Suprapubic skin (tissue), 4 donors: ENCODE results near the gene MGP. TPM values are rescaled to one million over a fixed set of nuclear protein-coding genes. Genes with fewer than 3 reads are reported as not detected.

Experiments used
- DNase-seq, 2 donors: peaks; one replicate each; pipeline ENCODE4 v3.0.0-alpha.2; 2019; ENCODE audit warnings: low spot score in 2 of 2
- H3K27ac ChIP-seq: fragments of 200-600 bp; sonication (generic); one replicate; pipeline ENCODE4 v1.5.1; 2019
- H3K27me3 ChIP-seq: fragments of 200-600 bp; sonication (generic); one replicate; pipeline ENCODE4 v1.5.1; 2019
- H3K36me3 ChIP-seq: fragments of 200-600 bp; sonication (generic); one replicate; pipeline ENCODE4 v1.5.1; 2019
- H3K4me1 ChIP-seq: fragments of 200-600 bp; sonication (generic); one replicate; pipeline ENCODE4 v1.5.1; 2019
- H3K4me3 ChIP-seq: fragments of 200-600 bp; sonication (generic); one replicate; pipeline ENCODE4 v1.5.1; 2019; ENCODE audit warnings: mild to moderate bottlenecking
- H3K9me3 ChIP-seq: fragments of 200-600 bp; sonication (generic); one replicate; pipeline ENCODE4 v1.5.1; 2019
- EP300 ChIP-seq: sonication (generic); formaldehyde crosslinking; IDR thresholded peaks from one replicate; pipeline ENCODE4 v1.6.1; 2017; ENCODE audit warnings: antibody characterized with exemption
- POLR2A ChIP-seq, 2 donors: fragments of 450-650 bp; IDR thresholded peaks; one replicate each; pipeline ENCODE4 v1.6.1; 2017; ENCODE audit warnings: antibody characterized with exemption in 2 of 2, mild to moderate bottlenecking in 2 of 2, moderate library complexity in 2 of 2
- POLR2AphosphoS5 ChIP-seq, 3 donors: sonication (generic); formaldehyde crosslinking; IDR thresholded peaks; one replicate each; pipeline ENCODE4 v1.6.1; 2017; ENCODE audit warnings: antibody characterized with exemption in 3 of 3
- WGBS: methylation state at CpG from one replicate; pipeline ENCODE4 v1.1.5; 2018; 5-methylcytosine and 5-hydroxymethylcytosine counted together
- total RNA-seq, 4 donors: library from RNA; depleted of rRNA; stranded (reverse); fragments of >200 nt; gene quantifications; one replicate each; pipeline ENCODE4 v1.1.0, GENCODE V29; 2016
- TF ChIP-seq, protein P1 (sequence below), 2 donors: fragments of 200-600 bp in 1 of 2; fragments of 450-650 bp in 1 of 2; sonication (generic) in 1 of 2; IDR thresholded peaks; one replicate each; pipeline ENCODE4 v1.5.1; 2016 to 2019; ENCODE audit warnings: antibody characterized with exemption in 2 of 2, mild to moderate bottlenecking in 1 of 2, moderate library complexity in 1 of 2

Gene MGP
- total RNA-seq, 4 donors from 2014 or later = 43.5 to 135 (median 58.3) TPM

DNA sequence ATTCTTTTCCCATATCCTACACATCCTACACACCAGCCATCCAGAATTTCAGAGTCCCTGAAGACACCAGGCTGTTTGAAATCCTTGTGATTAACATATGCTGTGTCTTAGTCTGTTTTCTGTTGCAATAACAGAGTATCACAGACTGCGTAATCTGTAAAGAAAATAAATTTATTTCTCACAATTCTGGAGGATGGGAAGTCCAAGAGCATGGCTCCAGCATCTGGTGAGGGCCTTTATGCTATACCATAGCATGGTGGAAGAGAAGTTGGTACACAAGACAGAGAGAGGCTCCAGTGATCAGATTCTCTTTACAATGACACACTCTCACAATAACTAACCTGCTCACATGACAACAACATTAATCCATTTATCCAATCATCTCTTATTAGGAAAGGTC lies 46.4 kb downstream of the MGP start:
- 95% methylated on average over 1 of the region's 1 CpG for WGBS
- H3K4me1 ChIP-seq = peaks cover 17% of the 10 kb centered on the region
- H3K27ac ChIP-seq = no peak overlapping the region
- H3K36me3 ChIP-seq = no peaks in the 10 kb centered on the region
- H3K27me3 ChIP-seq = no peaks in the 10 kb centered on the region
- TF ChIP-seq POLR2AphosphoS5 (IDR thresholded peaks at IDR 0.05) (no peak), POLR2A (IDR thresholded peaks at IDR 0.05) (no peak)
- TF ChIP-seq, protein P1, sequence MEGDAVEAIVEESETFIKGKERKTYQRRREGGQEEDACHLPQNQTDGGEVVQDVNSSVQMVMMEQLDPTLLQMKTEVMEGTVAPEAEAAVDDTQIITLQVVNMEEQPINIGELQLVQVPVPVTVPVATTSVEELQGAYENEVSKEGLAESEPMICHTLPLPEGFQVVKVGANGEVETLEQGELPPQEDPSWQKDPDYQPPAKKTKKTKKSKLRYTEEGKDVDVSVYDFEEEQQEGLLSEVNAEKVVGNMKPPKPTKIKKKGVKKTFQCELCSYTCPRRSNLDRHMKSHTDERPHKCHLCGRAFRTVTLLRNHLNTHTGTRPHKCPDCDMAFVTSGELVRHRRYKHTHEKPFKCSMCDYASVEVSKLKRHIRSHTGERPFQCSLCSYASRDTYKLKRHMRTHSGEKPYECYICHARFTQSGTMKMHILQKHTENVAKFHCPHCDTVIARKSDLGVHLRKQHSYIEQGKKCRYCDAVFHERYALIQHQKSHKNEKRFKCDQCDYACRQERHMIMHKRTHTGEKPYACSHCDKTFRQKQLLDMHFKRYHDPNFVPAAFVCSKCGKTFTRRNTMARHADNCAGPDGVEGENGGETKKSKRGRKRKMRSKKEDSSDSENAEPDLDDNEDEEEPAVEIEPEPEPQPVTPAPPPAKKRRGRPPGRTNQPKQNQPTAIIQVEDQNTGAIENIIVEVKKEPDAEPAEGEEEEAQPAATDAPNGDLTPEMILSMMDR (IDR thresholded peaks at IDR 0.05) = no peak
- DNase-seq = no peak
- no peaks in the 10 kb centered on the region for H3K9me3 ChIP-seq
- no peak overlapping the region for H3K4me3 ChIP-seq

DNA sequence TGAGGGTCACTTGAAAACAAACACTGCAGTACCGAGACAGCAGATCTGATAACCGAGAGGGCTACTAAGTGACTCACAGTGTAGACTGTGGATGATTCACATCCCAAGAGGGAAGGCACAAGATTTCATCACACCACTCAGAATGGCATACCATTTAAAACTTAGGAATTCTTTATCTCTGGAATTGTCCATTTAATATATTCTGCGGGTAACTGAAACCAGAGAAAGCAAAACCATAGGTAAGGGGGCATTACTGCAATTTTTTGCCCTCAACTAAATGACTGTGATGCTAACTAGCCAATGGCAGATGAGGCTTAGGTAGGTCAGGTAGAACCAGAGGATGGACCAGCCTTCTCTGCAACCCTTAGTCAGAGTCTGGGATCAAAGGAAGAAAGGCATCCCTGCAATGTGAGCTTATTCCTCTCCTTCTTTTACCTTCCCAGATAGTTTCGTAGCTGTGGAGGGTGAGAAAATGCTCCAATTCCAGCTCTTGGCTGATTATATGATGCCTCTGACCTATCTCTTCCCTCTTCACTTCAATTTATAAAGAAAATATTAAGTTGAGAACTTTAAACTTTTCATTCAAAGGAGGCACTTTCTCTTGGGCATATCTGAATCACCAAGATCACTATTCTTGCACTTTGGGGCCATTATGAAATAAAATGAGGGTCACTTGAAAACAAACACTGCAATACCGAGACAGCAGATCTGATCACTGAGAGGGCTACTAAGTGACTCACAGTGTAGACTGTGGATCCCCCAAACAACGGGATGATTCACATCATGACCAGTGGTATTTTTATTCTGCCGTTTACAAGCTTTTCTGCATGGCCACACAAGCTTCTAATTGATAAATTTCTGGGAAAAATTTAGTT lies 49.1 kb downstream of the MGP start:
- DNase-seq = no peak
- Histone ChIP-seq H3K36me3 (no peaks in the 10 kb centered on the region), H3K4me1 (peaks cover 3% of the 10 kb centered on the region), H3K27ac (no peak overlapping the region), H3K9me3 (no peaks in the 10 kb centered on the region), H3K4me3 (no peak overlapping the region), H3K27me3 (peaks cover 2% of the 10 kb centered on the region)
- 78% methylated on average over 7 of the region's 7 CpGs for WGBS
- no peak for TF ChIP-seq EP300

DNA sequence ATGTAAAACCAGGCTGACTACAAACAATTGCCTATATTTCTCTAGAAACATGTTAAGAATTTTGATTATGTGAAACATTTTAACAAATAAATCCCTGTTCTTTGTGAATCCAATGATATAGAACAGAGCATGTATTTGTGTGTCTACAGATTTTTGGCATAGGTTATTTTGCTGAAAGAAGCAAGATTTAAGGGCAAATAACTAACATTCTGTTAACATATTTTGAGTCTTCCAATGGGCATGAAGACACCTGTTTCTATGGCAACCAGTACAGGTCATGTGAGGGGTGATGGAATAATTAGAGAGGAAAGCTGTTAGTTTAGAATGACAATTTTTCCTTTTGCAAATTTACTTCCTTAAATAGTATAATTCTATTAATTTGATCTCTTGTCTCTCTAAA lies 51.1 kb downstream of the MGP start:
- TF ChIP-seq, protein P1 (IDR thresholded peaks at IDR 0.05) = no peak
- TF ChIP-seq POLR2AphosphoS5 (IDR thresholded peaks at IDR 0.05) (no peak), EP300 (no peak), POLR2A (IDR thresholded peaks at IDR 0.05) (no peak)
- H3K4me3 ChIP-seq = no peak overlapping the region
- H3K27me3 ChIP-seq = peaks cover 2% of the 10 kb centered on the region
- H3K36me3 ChIP-seq = no peaks in the 10 kb centered on the region
- H3K27ac ChIP-seq = no peak overlapping the region
- no peaks in the 10 kb centered on the region for H3K9me3 ChIP-seq
- no peaks in the 10 kb centered on the region for H3K4me1 ChIP-seq
- no peak for DNase-seq

- no peaks in the 10 kb centered on the region for H3K9me3 ChIP-seq
- H3K27me3 ChIP-seq = peaks cover 2% of the 10 kb centered on the region
- no peak overlapping the region for H3K4me3 ChIP-seq
- no peaks in the 10 kb centered on the region for H3K4me1 ChIP-seq
- no peak overlapping the region for H3K27ac ChIP-seq
- TF ChIP-seq POLR2A (IDR thresholded peaks at IDR 0.05) (no peak), EP300 (no peak), POLR2AphosphoS5 (IDR thresholded peaks at IDR 0.05) (no peak)
- TF ChIP-seq, protein P1 (IDR thresholded peaks at IDR 0.05) = no peak
- no peaks in the 10 kb centered on the region for H3K36me3 ChIP-seq
- 39% methylated on average over 1 of the region's 1 CpG for WGBS
- DNase-seq = no peak
Measured at GRCh38 chr12:14833952-14834351, 51.7 kb downstream of the MGP start.

- 85% methylated on average over 3 of the region's 3 CpGs for WGBS
- H3K27ac ChIP-seq = no peak overlapping the region
- H3K9me3 ChIP-seq = no peaks in the 10 kb centered on the region
- no peaks in the 10 kb centered on the region for H3K4me1 ChIP-seq
- TF ChIP-seq POLR2A (IDR thresholded peaks at IDR 0.05) (no peak), POLR2AphosphoS5 (IDR thresholded peaks at IDR 0.05) (no peak), EP300 (no peak)
- TF ChIP-seq, protein P1 (IDR thresholded peaks at IDR 0.05) = no peak
- no peak for DNase-seq
- no peaks in the 10 kb centered on the region for H3K36me3 ChIP-seq
- H3K4me3 ChIP-seq = no peak overlapping the region
- H3K27me3 ChIP-seq = peaks cover 2% of the 10 kb centered on the region
Measured at GRCh38 chr12:14833336-14833735, 52.3 kb downstream of the MGP start.

Other genes with a start within 250 kb of the MGP start
- gene GUCY2C, start 189.3 kb downstream of the MGP start, total RNA-seq = under 1 TPM in 2 of 4 donors, not detected in 2; 0.11 to 0.47 TPM
- 10 to 100 TPM; 16.7 to 24.4 (median 19.7) TPM for gene WBP11, start 82.4 kb downstream of the MGP start, total RNA-seq
- under 1 TPM in 2 of 4 donors, not detected in 2; 0.31 to 0.83 TPM for gene C12orf60, start 82.2 kb downstream of the MGP start, total RNA-seq
- not detected for gene SMCO3, start 71.7 kb downstream of the MGP start, total RNA-seq
- 1 to 10 TPM in 1 of 4 donors, under 1 TPM in 2, not detected in 1; 0.17 to 1.3 (median 0.42) TPM for gene ART4, start 42.3 kb downstream of the MGP start, total RNA-seq
- 1 to 10 TPM in 1 of 4 donors, under 1 TPM in 2, not detected in 1; 0.21 to 2.5 (median 0.91) TPM for gene ERP27, start 52.7 kb upstream of the MGP start, total RNA-seq
- 100 to 1,000 TPM in 1 of 4 donors, 10 to 100 TPM in 3; 74.7 to 109 (median 85.4) TPM for gene ARHGDIB, start 75.7 kb upstream of the MGP start, total RNA-seq
- not detected for gene PDE6H, start 87.2 kb upstream of the MGP start, total RNA-seq